Right forelimb (tissue), 1 donor: ENCODE results near the gene CASKIN1.

Experiments
- DNase-seq: peaks from one replicate; pipeline ENCODE4 v3.0.0-alpha.2; 2018

The CASKIN1 gene

GRCh38 chr16:2173916-2174315 lies 22.5 kb downstream of the CASKIN1 start:
- DNase-seq, result no peak

GRCh38 chr16:2173366-2173765 lies 23.0 kb downstream of the CASKIN1 start:
- DNase-seq, result no peak

- no peak for DNase-seq
These were observed 23.6 kb downstream of the CASKIN1 start for GRCh38 chr16:2172688-2173335.

- DNase-seq, result no peak
These were observed 24.7 kb downstream of the CASKIN1 start for GRCh38 chr16:2171601-2172178.

- no peak for DNase-seq
These were observed 25.6 kb downstream of the CASKIN1 start for GRCh38 chr16:2170587-2171435.

- no peak for DNase-seq
These were observed 26.3 kb downstream of the CASKIN1 start for GRCh38 chr16:2170080-2170479.

GRCh38 chr16:2167068-2167638 lies 29.3 kb downstream of the CASKIN1 start:
- no peak for DNase-seq

- no peak for DNase-seq
These were observed 29.9 kb downstream of the CASKIN1 start for GRCh38 chr16:2166263-2167067.

- no peak for DNase-seq
These were observed 30.5 kb downstream of the CASKIN1 start for GRCh38 chr16:2165861-2166260.

- no peak for DNase-seq
These were observed 33.1 kb downstream of the CASKIN1 start for GRCh38 chr16:2163211-2163881.

- no peak for DNase-seq
These were observed 33.7 kb downstream of the CASKIN1 start for GRCh38 chr16:2162676-2163118.

GRCh38 chr16:2161911-2162310 lies 34.5 kb downstream of the CASKIN1 start:
- DNase-seq, result no peak

- DNase-seq, result no peak
These were observed 35.4 kb downstream of the CASKIN1 start for GRCh38 chr16:2160915-2161551.

GRCh38 chr16:2159175-2159838 lies 37.1 kb downstream of the CASKIN1 start:
- peak; percentile 89 for DNase-seq

- DNase-seq, result no peak
These were observed 38.2 kb downstream of the CASKIN1 start for GRCh38 chr16:2158262-2158638.

GRCh38 chr16:2157480-2158261 lies 38.7 kb downstream of the CASKIN1 start:
- DNase-seq, result no peak

- DNase-seq, result no peak
These were observed 39.6 kb downstream of the CASKIN1 start for GRCh38 chr16:2156849-2157224.

GRCh38 chr16:2155977-2156848 lies 40.2 kb downstream of the CASKIN1 start:
- DNase-seq, result peak; percentile 76
